ENCODE measurements around the gene PRPF8. TPM values are rescaled to one million over a fixed set of nuclear protein-coding genes. Genes with fewer than 3 reads are reported as not detected.

PRPF8 gene
- polyA plus RNA-seq, 1 donor from 2014 or later, result 56.9 TPM

DNA sequence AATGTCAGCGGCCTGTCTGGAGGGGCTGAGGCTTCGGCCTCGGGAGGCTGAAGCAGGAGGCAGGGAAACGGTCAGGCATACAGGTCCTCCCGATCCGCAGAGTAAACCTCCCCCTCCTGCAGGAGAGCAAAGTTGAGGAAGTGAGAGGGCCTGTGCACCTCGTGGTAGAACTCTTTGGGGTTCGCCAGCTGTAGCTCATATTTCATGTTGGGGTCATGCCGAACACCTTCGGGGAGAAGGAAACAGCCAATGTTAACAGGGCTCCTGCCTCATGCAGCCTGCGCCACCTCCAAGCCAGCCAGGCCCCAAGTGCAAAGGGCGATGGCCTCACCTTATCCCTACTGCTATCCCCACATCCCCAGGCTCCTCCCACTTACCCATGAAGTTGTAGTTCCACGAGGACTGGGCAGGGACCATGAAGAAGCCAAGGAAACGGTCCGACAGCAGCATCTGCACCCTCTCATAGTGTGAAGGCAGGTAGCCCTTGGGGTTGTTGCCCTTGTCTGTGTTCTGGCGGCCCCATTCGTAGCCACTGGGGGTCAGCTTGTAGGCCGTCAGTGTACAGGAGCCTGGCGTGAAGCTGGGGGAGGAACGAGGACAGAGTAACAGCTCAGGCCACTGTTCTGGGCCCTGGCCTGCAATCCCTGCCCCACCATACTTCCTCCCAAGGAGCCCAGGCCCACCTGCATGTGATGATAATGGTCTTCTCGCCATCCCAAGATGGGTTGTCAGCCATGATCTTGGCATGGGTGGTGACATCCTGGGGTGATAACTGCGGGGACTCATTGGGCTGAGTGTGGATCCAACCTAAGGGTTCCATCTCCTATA is 33.7 kb downstream of the PRPF8 start:
- H3K36me3 ChIP-seq (ENCODE audit: insufficient read depth, low read length), result peaks cover 7% of the 10 kb centered on the region
- H3K9ac ChIP-seq (ENCODE audit: low read length), result no peak overlapping the region
- no peak overlapping the region for H3K4me2 ChIP-seq (ENCODE audit: low read length)

GRCh38 chr17:1649844-1650501 is 34.7 kb downstream of the PRPF8 start, which contains the start of gene RILP:
Gene RILP (minus strand): TSS chr17:1649866. CDS start chr17:1649804, 62 bp downstream.
- H3K79me2 ChIP-seq (replicated peaks; ENCODE audit: insufficient read depth, low read length), result no peaks in the 10 kb centered on the region
- H2AFZ ChIP-seq (ENCODE audit: low read depth, low read length), result no peak within 1 kb of the TSS
- H3K27me3 ChIP-seq (ENCODE audit: insufficient read depth, low read depth, low read length), result no peaks in the 10 kb centered on the region
- peak within 1 kb of the TSS; percentile 55 for H3K9ac ChIP-seq (ENCODE audit: low read length)
- H3K36me3 ChIP-seq (ENCODE audit: insufficient read depth, low read length), result peaks cover 7% of the 10 kb centered on the region
- H3K4me3 ChIP-seq (ENCODE audit: low read length), result peak within 1 kb of the TSS; percentile 63
- no peaks in the 10 kb centered on the region for H3K9me3 ChIP-seq (ENCODE audit: low read length)
- H4K20me1 ChIP-seq (ENCODE audit: insufficient read depth), result no peaks in the 10 kb centered on the region
- no peaks in the 10 kb centered on the region for H3F3A ChIP-seq (ENCODE audit: insufficient read depth, low read length, poor library complexity, severe bottlenecking)
- no peaks in the 10 kb centered on the region for H3K9me2 ChIP-seq (ENCODE audit: insufficient read depth, low read length)
- peak within 1 kb of the TSS; percentile 6 for H3K4me2 ChIP-seq (ENCODE audit: low read length)
- peak within 1 kb of the TSS; percentile 42 for H3K27ac ChIP-seq (ENCODE audit: low read length)
- TF ChIP-seq, protein P1, sequence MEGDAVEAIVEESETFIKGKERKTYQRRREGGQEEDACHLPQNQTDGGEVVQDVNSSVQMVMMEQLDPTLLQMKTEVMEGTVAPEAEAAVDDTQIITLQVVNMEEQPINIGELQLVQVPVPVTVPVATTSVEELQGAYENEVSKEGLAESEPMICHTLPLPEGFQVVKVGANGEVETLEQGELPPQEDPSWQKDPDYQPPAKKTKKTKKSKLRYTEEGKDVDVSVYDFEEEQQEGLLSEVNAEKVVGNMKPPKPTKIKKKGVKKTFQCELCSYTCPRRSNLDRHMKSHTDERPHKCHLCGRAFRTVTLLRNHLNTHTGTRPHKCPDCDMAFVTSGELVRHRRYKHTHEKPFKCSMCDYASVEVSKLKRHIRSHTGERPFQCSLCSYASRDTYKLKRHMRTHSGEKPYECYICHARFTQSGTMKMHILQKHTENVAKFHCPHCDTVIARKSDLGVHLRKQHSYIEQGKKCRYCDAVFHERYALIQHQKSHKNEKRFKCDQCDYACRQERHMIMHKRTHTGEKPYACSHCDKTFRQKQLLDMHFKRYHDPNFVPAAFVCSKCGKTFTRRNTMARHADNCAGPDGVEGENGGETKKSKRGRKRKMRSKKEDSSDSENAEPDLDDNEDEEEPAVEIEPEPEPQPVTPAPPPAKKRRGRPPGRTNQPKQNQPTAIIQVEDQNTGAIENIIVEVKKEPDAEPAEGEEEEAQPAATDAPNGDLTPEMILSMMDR (IDR thresholded peaks at IDR 0.05; ENCODE audit: poor library complexity, severe bottlenecking), result no peak
- TF ChIP-seq POLR2AphosphoS5 (IDR thresholded peaks at IDR 0.05) (no peak), SMC3 (conservative IDR thresholded peaks at IDR 0.05; ENCODE audit: poor library complexity) (no peak), EZH2 (IDR thresholded peaks at IDR 0.05; ENCODE audit: borderline replicate concordance, insufficient read depth, low read length, poor library complexity, severe bottlenecking) (no peak), EP300 (conservative IDR thresholded peaks at IDR 0.05; ENCODE audit: poor library complexity, severe bottlenecking) (no peak), RAD21 (conservative IDR thresholded peaks at IDR 0.05) (no peak)

More for the DNA sequence above, 33.7 kb downstream of the PRPF8 start:
- H3K4me3 ChIP-seq (ENCODE audit: low read length), result no peak overlapping the region
- no peaks in the 10 kb centered on the region for H3K9me3 ChIP-seq (ENCODE audit: low read length)
- H3F3A ChIP-seq (ENCODE audit: insufficient read depth, low read length, poor library complexity, severe bottlenecking), result no peaks in the 10 kb centered on the region
- H3K9me2 ChIP-seq (ENCODE audit: insufficient read depth, low read length), result no peaks in the 10 kb centered on the region
- no peak overlapping the region for H2AFZ ChIP-seq (ENCODE audit: low read depth, low read length)
- H3K79me2 ChIP-seq (replicated peaks; ENCODE audit: insufficient read depth, low read length), result no peaks in the 10 kb centered on the region
- H4K20me1 ChIP-seq (ENCODE audit: insufficient read depth), result no peaks in the 10 kb centered on the region
- H3K27ac ChIP-seq (ENCODE audit: low read length), result no peak overlapping the region
- TF ChIP-seq TAF1 (IDR thresholded peaks at IDR 0.05; ENCODE audit: low read depth), result no peak
- no peak for TF ChIP-seq EP300 (conservative IDR thresholded peaks at IDR 0.05; ENCODE audit: poor library complexity, severe bottlenecking)
- no peak for TF ChIP-seq EZH2 (IDR thresholded peaks at IDR 0.05; ENCODE audit: borderline replicate concordance, insufficient read depth, low read length, poor library complexity, severe bottlenecking)
- no peak for TF ChIP-seq RAD21 (conservative IDR thresholded peaks at IDR 0.05)
- TF ChIP-seq POLR2AphosphoS5 (IDR thresholded peaks at IDR 0.05), result no peak
- no peak for TF ChIP-seq SMC3 (conservative IDR thresholded peaks at IDR 0.05; ENCODE audit: poor library complexity)
- TF ChIP-seq MXI1 (conservative IDR thresholded peaks at IDR 0.05; ENCODE audit: poor library complexity, severe bottlenecking), result no peak
- no peak for TF ChIP-seq REST (IDR thresholded peaks at IDR 0.05; ENCODE audit: borderline replicate concordance)
- TF ChIP-seq, protein P1 (IDR thresholded peaks at IDR 0.05; ENCODE audit: poor library complexity, severe bottlenecking), result no peak
- H3K27me3 ChIP-seq (ENCODE audit: insufficient read depth, low read depth, low read length), result no peaks in the 10 kb centered on the region

Data from neural cell (in vitro differentiated cells).